ENCODE measurements around the gene RNASEH2C. TPM values are rescaled to one million over a fixed set of nuclear protein-coding genes. Genes with fewer than 3 reads are reported as not detected.

RNASEH2C gene
- total and polyA plus RNA-seq, 2 of the 4 experiments (the other 2 are of a cell fraction), result 34.8 to 40.0 TPM

- no peak overlapping the region for H4K8ac ChIP-seq (ENCODE audit: low read depth in 2 of 2, low read length in 2 of 2)
- ChIA-PET POLR2A (ENCODE audit: unreplicated experiment) (no interaction called here), CTCF (no interaction called here)
- H4K20me1 ChIP-seq (ENCODE audit: insufficient read depth, low read length), result no peaks in the 10 kb centered on the region
- H2BK20ac ChIP-seq (ENCODE audit: low read depth, low read length), result no peak overlapping the region
- no peaks in the 10 kb centered on the region for H3K9me1 ChIP-seq (ENCODE audit: insufficient read depth, low read length)
- H3K4me3 ChIP-seq (ENCODE audit: insufficient read depth, low read depth, low read length), result no peak overlapping the region
- H2AK9ac ChIP-seq (replicated peaks; ENCODE audit: low read depth, low read length, poor library complexity), result no peak overlapping the region
- H3K23ac ChIP-seq (ENCODE audit: low read depth, low read length), result no peak overlapping the region
- no peak for ATAC-seq (ENCODE audit: low read depth)
- in situ Hi-C loops (cut with MboI; ENCODE audit: low sequenced_read_pairs) (no loop called here), dilution Hi-C loops (cut with HindIII; ENCODE audit: low sequenced_read_pairs, unreplicated experiment) (no loop called here), intact Hi-C loops (cut with micrococcal nuclease) (no loop called here)
- no peak overlapping the region for H3K18ac ChIP-seq (ENCODE audit: low read depth, low read length)
- H3K27me3 ChIP-seq (ENCODE audit: control insufficient read depth, insufficient read depth, low read length), result peaks cover 34% of the 10 kb centered on the region
- no peak overlapping the region for H3K56ac ChIP-seq (ENCODE audit: extremely low read depth, insufficient read depth, low read length)
- no peaks in the 10 kb centered on the region for H3K4me1 ChIP-seq (ENCODE audit: control insufficient read depth, insufficient read depth, low read length)
- no peaks in the 10 kb centered on the region for H3K79me1 ChIP-seq (ENCODE audit: low read depth in 1 of 2, low read length in 2 of 2)
- no CpG with 5 or more reads among the region's 4 CpGs for WGBS, 2 experiments (ENCODE audit: extremely low coverage in 2 of 2, insufficient read length in 1 of 2)
- no peak overlapping the region for H2BK15ac ChIP-seq (ENCODE audit: low read depth, low read length)
- no peak overlapping the region for H2AFZ ChIP-seq (replicated peaks; ENCODE audit: low read length, poor library complexity)
- DNase-seq, result no peak
- H3K9ac ChIP-seq (ENCODE audit: low read depth, low read length), result no peak overlapping the region
- no peak overlapping the region for H3K14ac ChIP-seq (replicated peaks; ENCODE audit: low read depth, low read length)
- H3K4me2 ChIP-seq (ENCODE audit: low read depth, low read length), result no peak overlapping the region
- TF ChIP-seq POLR2A (IDR thresholded peaks at IDR 0.05; ENCODE audit: low read depth, low read length) (no peak), RAD21 (IDR thresholded peaks at IDR 0.05; ENCODE audit: low read length) (no peak), MXI1 (IDR thresholded peaks at IDR 0.05; ENCODE audit: borderline replicate concordance, low read depth, low read length) (no peak), NFE2L2 (IDR thresholded peaks at IDR 0.05; ENCODE audit: low read depth, low read length) (no peak), MAFK (IDR thresholded peaks at IDR 0.05; ENCODE audit: low read depth, low read length) (no peak), MAZ (IDR thresholded peaks at IDR 0.05; ENCODE audit: borderline replicate concordance, low read depth, low read length) (no peak), CEBPB (IDR thresholded peaks at IDR 0.05; ENCODE audit: low read depth, low read length) (no peak), BHLHE40 (IDR thresholded peaks at IDR 0.05; ENCODE audit: low read depth, low read length) (no peak)
- no peak overlapping the region for H3K27ac ChIP-seq (ENCODE audit: insufficient read depth, low read length)
- no peaks in the 10 kb centered on the region for H3K9me3 ChIP-seq (ENCODE audit: control insufficient read depth, insufficient read depth, low read length)
- no peak overlapping the region for H4K91ac ChIP-seq (ENCODE audit: insufficient read depth, low read depth, low read length)
- H2BK120ac ChIP-seq (ENCODE audit: low read depth, low read length), result no peak overlapping the region
- no TSS peak for BruUV-seq (replicated peaks)
- H2BK5ac ChIP-seq (ENCODE audit: low read depth, low read length, poor library complexity, severe bottlenecking), result no peak overlapping the region
- H3K36me3 ChIP-seq (ENCODE audit: control insufficient read depth, insufficient read depth, low read length), result no peaks in the 10 kb centered on the region
- H3K4ac ChIP-seq (ENCODE audit: low read depth, low read length), result no peak overlapping the region
- no peak overlapping the region for H4K5ac ChIP-seq (ENCODE audit: low read depth, low read length)
- H2AK5ac ChIP-seq (ENCODE audit: low read depth, low read length), result no peak overlapping the region
These were observed 16.8 kb downstream of the RNASEH2C start for GRCh38 chr11:65703846-65704245.

Data from IMR-90 (cell line).